Peyer's patch (tissue), 4 donors: ENCODE results near the gene C1RL. TPM values are rescaled to one million over a fixed set of nuclear protein-coding genes. Genes with fewer than 3 reads are reported as not detected.

Experiments used
- DNase-seq, 3 donors: peaks; one replicate each; pipeline ENCODE4 v3.0.0-alpha.2; 2017 to 2019
- H3K27ac ChIP-seq, 4 donors: fragments of 200-600 bp; sonication (generic); one replicate each; pipeline ENCODE4 v1.5.1; 2016 to 2019
- H3K27me3 ChIP-seq, 2 donors: fragments of 200-600 bp; sonication (generic); one replicate each; pipeline ENCODE4 v1.5.1; 2019
- H3K36me3 ChIP-seq, 3 donors: fragments of 200-600 bp; sonication (generic); one replicate each; pipeline ENCODE4 v1.5.1; 2016 to 2019
- H3K4me1 ChIP-seq, 4 donors: fragments of 200-600 bp; sonication (generic); one replicate each; pipeline ENCODE4 v1.5.1; 2016 to 2019
- H3K4me3 ChIP-seq, 4 donors: fragments of 200-600 bp; sonication (generic); 1 replicate in 3 of 4; 2 replicates in 1 of 4; pipeline ENCODE4 v1.5.1; 2016 to 2019; ENCODE audit warnings: mild to moderate bottlenecking in 1 of 4
- H3K9me3 ChIP-seq, 4 donors: fragments of 200-600 bp; sonication (generic); one replicate each; pipeline ENCODE4 v1.5.1; 2016 to 2019; ENCODE audit warnings: mild to moderate bottlenecking in 1 of 4
- POLR2A ChIP-seq, 2 donors: fragments of 450-650 bp; IDR thresholded peaks; one replicate each; pipeline ENCODE4 v1.5.1; 2017; ENCODE audit warnings: antibody characterized with exemption in 2 of 2, mild to moderate bottlenecking in 2 of 2, moderate library complexity in 2 of 2
- total RNA-seq, 4 donors: library from RNA; depleted of rRNA; stranded (reverse); fragments of >200 nt; gene quantifications; one replicate each; pipeline ENCODE4 v1.1.0, GENCODE V29; 2016
- TF ChIP-seq, protein P1 (sequence below), 6 experiments: fragments of 450-650 bp in 4 of 6; fragments of 200-600 bp in 2 of 6; sonication (generic) in 1 of 6; IDR thresholded peaks; one replicate each; pipeline ENCODE4 v1.5.1; 2017 to 2019; ENCODE audit warnings: antibody characterized with exemption in 6 of 6, mild to moderate bottlenecking in 3 of 6, moderate library complexity in 1 of 6

Gene C1RL
- total RNA-seq, 4 donors from 2014 or later, result 44.6 to 87.7 (median 51.5) TPM

DNA sequence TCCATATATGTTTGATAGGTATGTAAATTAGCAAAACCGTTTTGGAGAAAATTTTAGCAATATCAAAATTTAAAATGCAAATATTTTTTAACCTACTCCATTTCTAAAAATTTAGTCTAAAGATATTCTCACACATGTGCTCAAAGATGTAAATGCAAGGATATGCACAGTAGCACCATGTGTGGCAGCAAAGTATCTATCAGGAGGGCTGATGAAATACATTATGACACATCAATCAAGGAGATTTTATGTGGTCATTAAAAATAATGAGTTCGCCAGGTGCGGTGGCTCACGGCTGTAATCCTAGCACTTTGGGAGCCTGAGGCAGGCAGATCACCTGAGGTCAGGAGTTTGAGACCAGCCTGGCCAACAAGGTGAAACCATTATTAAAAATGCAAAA, 8.8 kb downstream of the C1RL start:
- no peak for TF ChIP-seq POLR2A (IDR thresholded peaks at IDR 0.05)
- TF ChIP-seq, protein P1, sequence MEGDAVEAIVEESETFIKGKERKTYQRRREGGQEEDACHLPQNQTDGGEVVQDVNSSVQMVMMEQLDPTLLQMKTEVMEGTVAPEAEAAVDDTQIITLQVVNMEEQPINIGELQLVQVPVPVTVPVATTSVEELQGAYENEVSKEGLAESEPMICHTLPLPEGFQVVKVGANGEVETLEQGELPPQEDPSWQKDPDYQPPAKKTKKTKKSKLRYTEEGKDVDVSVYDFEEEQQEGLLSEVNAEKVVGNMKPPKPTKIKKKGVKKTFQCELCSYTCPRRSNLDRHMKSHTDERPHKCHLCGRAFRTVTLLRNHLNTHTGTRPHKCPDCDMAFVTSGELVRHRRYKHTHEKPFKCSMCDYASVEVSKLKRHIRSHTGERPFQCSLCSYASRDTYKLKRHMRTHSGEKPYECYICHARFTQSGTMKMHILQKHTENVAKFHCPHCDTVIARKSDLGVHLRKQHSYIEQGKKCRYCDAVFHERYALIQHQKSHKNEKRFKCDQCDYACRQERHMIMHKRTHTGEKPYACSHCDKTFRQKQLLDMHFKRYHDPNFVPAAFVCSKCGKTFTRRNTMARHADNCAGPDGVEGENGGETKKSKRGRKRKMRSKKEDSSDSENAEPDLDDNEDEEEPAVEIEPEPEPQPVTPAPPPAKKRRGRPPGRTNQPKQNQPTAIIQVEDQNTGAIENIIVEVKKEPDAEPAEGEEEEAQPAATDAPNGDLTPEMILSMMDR (IDR thresholded peaks at IDR 0.05), result no peak
- DNase-seq, result peak in 1 of 3 donors; percentile 4
- H3K4me1 ChIP-seq, result no peaks in the 10 kb centered on the region
- no peaks in the 10 kb centered on the region for H3K27me3 ChIP-seq
- H3K27ac ChIP-seq, result no peak overlapping the region
- no peak overlapping the region for H3K4me3 ChIP-seq
- no peaks in the 10 kb centered on the region for H3K9me3 ChIP-seq
- peaks cover 0 to 25% (median 0%) of the 10 kb centered on the region in 3 donors for H3K36me3 ChIP-seq

DNA sequence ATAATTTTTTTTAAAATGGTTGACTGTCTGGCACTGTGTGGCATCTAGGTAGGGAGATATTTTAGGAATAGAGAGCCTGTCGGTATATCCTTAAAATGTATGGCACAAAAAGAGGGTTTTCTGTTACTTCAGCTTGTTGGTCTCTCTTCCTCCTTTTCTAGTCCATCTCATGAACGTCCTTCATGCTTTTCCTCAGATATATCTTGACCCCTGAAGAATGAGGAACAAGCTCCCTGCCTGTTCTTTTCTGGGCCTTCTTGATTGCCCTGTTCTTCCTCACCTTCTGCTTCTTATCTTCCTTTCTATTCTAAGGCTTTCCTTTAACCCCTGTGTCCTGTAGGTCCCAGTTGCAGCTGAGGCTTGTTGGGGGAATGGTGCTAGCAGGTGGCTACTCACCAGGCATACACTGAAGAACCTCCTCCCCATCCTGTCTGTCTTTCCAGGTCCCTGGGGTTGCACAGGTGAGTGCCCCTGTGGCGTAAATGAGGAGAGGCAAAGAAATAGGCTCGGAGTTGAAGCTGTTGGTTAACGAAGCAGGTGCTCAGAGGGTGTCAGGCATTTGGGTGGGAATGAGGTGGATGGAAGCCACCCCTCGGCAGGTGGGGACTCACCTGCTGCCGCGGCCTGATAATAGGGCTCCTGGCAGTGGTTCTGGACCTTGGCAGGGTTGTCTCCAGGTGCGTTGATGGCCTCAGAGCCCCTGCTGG, 9.6 kb downstream of the C1RL start:
- no peaks in the 10 kb centered on the region for H3K27me3 ChIP-seq
- no peaks in the 10 kb centered on the region for H3K4me1 ChIP-seq
- no peak overlapping the region for H3K4me3 ChIP-seq
- no peaks in the 10 kb centered on the region for H3K9me3 ChIP-seq
- no peak for TF ChIP-seq POLR2A (IDR thresholded peaks at IDR 0.05)
- TF ChIP-seq, protein P1 (IDR thresholded peaks at IDR 0.05), result no peak
- H3K27ac ChIP-seq, result no peak overlapping the region
- H3K36me3 ChIP-seq, result peaks cover 0 to 24% (median 0%) of the 10 kb centered on the region in 3 donors
- DNase-seq, result peak in 1 of 3 donors; percentile 35

DNA sequence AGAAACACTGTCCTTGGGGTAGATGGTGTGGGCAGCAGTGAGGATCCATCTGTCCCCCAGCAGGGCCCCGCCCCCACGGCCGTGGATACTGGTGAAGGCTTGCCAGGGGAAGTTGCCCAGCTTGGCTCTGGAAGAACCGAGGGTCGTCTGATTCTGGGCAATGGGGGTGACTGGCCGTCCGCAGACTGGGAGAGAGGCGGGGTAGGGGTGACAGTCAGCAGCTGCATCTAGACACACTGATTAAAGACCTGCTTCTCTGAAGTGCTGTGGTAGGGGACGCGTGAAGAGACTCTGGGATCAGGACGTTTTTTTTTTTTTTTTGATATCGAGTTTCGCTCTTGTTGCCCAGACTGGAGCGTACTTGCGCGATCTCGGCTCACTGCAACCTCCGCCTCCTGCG, 12.0 kb downstream of the C1RL start:
- TF ChIP-seq POLR2A (IDR thresholded peaks at IDR 0.05), result no peak
- TF ChIP-seq, protein P1 (IDR thresholded peaks at IDR 0.05), result no peak
- Histone ChIP-seq H3K4me1 (peaks cover 0 to 5% (median 1%) of the 10 kb centered on the region in 4 donors), H3K9me3 (no peaks in the 10 kb centered on the region), H3K36me3 (peaks cover 0 to 18% (median 0%) of the 10 kb centered on the region in 3 donors), H3K27me3 (no peaks in the 10 kb centered on the region), H3K27ac (no peak overlapping the region), H3K4me3 (no peak overlapping the region)
- DNase-seq, result no peak

DNA sequence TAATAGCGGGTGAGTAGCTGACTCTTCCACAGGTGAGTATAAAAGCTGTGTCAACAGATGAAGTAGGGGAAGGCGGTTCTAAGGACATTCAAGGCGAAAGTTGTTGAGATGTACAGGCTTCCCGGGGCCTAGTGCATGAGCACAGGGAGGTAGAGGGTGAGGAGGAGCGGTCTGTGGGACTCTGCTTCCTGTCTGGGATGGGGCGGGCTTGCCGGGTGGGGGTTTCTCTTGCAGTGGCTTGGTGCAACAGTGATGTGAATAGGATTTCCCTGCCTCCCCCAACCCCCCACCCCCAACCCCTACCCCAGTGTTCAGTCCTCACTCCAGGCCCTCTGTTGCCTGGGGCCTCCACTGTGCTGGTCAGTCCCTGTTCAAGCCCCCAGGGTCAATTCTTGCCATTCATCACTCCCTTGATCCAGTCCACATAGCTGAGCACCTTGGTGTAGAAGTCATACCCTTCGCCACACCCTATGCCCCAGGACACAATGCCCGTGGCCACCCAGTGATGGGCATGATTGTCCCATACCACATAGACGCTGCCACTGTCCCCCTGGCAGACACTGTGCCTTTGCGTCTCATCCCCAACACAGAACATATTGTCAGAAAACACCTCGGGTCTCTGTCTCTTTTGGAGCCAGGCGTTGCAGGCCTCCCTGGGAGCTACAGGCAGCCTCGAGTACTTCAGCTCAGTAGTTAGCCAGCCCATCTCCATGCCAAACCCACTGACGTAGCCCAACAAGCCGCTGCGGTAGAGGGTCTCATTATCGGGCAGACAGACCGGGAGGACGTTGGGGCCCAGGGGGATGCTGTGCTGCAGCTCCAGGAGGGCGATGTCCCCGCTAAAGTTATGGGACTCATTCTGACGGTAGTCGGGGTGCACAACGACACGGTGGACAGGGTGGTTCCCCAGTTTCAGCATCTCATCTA, 12.7 kb downstream of the C1RL start:
- no peaks in the 10 kb centered on the region for H3K9me3 ChIP-seq
- H3K27ac ChIP-seq, result no peak overlapping the region
- no peaks in the 10 kb centered on the region for H3K27me3 ChIP-seq
- H3K4me1 ChIP-seq, result peaks cover 0 to 5% (median 1%) of the 10 kb centered on the region in 4 donors
- no peak for TF ChIP-seq POLR2A (IDR thresholded peaks at IDR 0.05)
- TF ChIP-seq, protein P1 (IDR thresholded peaks at IDR 0.05), result no peak
- DNase-seq, result no peak
- no peak overlapping the region for H3K4me3 ChIP-seq
- peaks cover 0 to 11% (median 0%) of the 10 kb centered on the region in 3 donors for H3K36me3 ChIP-seq

DNA sequence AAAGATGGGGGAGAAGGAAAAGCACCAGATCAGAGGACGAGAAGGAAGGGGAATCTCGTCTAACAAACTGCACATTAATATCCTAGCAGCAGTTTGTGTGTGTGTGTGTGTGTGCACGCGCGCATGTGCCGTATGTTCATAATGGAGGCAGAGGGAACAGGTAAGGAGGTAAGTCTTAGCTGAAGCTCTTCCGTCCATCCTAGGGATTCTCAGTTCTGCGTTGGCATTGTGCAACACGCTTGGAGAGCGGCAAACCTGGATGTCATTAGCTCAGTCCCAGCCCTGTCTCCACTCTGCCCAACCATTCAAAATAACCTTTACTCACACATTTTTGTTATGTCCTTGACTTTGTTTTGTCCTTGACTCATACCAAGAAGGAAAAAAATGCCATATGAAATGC, 15.1 kb downstream of the C1RL start:
- H3K4me3 ChIP-seq, result no peak overlapping the region

More for the DNA sequence above, 15.1 kb downstream of the C1RL start:
- H3K4me1 ChIP-seq, result peaks cover 0 to 5% (median 1%) of the 10 kb centered on the region in 4 donors
- no peaks in the 10 kb centered on the region for H3K9me3 ChIP-seq
- no peak for DNase-seq
- H3K27me3 ChIP-seq, result no peaks in the 10 kb centered on the region
- peaks cover 0 to 9% (median 0%) of the 10 kb centered on the region in 3 donors for H3K36me3 ChIP-seq
- no peak for TF ChIP-seq POLR2A (IDR thresholded peaks at IDR 0.05)
- H3K27ac ChIP-seq, result no peak overlapping the region
